HG02970 (cell line): Measurements from ENCODE around the gene MYMX.

Experiments
- ATAC-seq: cut with Tn5 transposase; IDR thresholded peaks from one replicate; pipeline ENCODE4 v1.9.1; 2021; ENCODE audit warnings: mild to moderate bottlenecking, moderate library complexity, moderate number of reproducible peaks; ENCODE audit not compliant: unreplicated experiment, low FRiP score

The MYMX gene

DNA sequence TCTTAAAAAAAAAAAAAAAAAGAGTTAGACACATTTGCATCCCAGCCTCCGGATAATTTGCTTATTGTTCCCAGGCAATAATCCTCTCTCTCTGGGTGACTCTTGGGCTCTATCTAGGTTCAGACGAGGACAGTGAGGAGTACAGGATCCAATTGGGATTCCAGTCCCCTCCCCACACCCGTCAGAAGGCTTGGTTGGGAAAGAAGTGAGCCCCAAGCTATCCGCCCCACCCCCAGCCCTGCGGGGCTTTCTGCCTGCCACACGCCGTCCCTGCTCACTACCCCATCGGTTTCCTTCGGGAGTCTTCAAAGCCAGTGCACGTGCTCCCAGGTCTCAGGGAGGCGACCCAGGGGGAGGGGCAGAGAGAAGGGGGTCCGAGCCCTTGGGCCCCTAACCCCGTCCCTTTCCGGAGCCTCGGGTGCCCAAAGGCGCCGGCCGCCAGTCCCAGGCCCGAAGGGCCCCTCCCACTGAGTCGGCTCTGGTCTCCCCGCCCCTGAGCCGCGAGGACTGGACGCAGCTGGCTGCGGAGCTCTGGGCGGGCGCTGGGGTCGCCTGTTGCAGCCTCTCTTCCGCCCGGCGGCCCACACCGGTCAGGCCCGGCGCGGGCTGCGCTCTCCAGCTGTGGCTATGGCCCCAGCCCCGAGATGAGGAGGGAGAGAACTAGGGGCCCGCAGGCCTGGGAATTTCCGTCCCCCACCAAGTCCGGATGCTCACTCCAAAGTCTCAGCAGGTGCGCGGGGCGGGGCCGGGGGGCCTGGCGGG, 2.5 kb downstream of the MYMX start:
- ATAC-seq, result peak; percentile 45

DNA sequence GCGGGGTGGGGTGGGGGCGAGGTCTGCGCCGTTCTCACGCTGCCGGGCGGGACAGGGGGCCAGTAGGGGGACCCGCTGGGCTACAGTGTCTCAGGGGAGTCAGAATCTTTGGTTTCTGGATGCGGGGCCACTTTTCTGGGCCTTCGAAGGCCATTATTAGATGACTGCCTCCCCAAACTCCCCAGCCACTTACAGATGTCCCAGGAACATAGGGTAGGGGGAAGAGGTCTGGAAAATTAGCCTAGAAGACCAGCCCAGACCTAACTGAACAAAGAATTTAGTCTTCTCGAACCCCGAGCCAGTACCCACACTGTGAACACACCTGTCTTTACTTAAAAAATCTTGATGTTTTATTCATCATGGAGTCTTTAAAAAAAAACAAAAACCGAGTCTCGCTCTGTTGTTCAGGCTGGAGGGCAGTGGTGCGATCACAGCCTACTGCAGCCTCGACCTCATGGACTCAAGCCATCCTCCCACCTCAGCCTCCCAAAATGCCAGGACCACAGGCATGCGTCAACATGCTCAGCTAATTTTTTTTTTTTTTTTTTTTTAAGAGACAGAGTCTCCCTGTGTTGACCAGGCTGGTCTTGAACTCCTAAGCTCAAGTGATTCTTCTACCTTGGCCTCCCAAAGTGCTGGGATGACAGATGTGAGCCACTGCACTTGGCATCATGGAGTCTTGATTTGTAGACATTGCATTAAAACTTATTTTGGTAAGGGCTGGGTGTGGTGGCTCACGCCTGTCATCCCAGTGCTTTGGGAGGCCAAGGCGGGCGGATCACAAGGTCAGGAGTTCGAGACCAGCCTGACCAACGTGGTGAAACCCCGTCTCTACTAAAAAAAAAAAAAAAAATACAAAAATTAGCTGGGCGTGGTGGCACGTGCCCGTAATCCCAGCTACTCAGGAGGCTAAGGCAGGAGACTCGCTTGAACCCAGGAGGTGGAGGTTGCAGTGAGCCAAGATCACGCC, 3.4 kb downstream of the MYMX start:
- ATAC-seq, result no peak

DNA sequence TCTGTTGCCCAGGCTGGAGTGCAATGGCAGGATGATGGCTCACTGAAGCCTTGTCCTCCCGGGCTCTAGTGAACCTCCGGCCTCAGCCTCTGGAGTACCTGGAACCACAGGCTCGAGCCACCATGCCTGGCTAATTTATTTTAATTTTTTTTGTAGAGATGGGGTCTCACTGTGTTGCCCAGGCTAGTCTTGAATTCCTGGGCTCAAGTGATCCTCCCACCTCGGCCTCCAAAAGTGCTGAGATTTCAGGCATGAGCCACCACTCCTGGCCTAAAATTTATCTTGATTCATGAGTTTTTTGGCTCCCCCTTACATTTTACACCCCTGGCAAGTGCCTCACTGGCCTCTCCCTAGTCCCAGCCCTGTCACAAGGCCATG, 4.2 kb downstream of the MYMX start:
- no peak for ATAC-seq

DNA sequence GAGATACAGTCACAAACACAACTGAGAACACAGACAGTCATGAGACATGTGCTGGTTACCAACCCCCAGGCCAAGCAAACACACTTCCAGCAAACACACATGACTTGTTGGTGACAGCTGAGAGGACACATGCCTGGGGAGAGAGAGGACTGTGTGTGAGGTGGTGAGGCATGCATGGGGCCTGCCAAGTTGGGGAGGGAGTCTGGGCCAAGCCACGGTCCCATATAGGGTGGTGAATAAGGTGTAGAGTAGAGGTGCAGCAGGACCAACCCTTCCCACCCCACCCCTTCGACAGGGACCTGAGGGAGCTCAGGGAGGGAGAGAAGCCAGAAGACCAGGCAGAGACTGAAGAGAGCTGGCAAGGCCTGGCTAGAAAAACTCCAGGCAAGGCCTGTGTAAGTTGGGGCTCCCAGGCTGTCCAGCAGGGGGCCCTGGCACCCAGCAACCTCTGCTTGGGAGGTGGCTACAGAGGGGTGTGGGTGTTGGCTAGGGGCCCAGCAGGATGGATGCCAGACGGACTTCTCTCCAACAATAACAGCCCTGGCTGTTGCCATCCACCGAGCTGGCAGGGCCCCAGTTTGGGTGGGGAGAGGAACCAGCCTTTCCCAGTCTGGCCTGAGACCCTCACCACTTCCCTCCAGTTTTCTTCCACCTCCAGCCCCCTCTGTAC, 4.7 kb downstream of the MYMX start:
- ATAC-seq, result no peak

DNA sequence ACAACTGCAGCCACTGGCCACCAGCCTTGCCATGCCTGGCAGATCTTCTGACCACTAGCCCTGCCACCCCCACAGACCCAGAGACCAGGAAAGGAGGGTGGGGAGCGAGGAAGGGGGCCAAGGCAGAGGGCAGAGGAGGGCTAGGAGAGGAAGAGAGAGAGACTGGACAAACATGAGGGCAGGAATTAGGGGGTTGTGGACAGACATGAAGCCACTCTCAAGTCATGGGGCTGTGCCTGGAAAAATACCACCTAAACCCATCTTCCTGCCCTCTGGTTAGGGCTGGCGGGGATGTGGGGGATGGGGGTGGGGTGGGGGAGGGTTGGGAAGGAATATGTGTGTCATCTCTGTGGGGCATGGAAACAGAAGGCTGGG, 5.2 kb downstream of the MYMX start:
- ATAC-seq, result no peak

DNA sequence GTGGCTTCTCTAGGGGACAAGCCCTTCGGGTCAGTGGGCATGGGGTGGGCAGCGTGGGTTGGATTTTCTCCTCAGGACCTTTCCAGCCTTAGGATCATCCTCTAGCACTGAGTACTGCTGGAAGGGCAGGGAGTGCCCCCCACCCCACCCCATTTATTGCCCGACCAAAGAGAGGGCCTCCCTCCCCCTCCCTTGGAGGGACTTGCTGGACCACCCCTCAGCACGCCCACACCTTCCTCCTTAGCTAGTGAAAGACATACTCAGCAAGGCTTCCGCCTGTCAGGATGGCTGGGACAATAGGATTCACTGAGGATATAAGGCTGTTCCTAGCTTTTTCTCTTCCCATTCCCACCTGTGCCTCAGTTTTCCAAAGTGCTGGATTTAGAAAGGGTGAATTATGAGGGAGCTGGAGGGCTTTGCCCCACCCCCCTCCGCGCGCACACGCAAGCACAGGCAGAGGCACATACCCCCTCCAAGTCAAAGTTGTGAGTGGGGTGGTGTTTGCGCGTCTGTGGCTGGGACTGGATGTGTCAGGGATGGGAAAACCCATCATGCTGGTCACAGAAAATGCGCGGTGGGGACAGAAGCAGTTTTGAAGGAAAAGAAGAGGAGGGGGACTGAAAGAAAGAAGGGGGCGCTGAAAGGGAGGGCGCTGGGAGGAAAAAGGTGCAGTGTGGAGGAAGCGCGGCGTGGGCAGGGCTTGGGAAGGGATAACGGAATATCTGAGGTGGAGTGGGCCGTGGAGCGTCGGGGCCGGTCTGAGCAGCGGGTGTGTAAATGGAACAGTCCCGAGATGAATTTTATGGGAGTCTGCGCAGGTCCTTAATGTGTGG, 6.0 kb downstream of the MYMX start:
- ATAC-seq, result no peak

DNA sequence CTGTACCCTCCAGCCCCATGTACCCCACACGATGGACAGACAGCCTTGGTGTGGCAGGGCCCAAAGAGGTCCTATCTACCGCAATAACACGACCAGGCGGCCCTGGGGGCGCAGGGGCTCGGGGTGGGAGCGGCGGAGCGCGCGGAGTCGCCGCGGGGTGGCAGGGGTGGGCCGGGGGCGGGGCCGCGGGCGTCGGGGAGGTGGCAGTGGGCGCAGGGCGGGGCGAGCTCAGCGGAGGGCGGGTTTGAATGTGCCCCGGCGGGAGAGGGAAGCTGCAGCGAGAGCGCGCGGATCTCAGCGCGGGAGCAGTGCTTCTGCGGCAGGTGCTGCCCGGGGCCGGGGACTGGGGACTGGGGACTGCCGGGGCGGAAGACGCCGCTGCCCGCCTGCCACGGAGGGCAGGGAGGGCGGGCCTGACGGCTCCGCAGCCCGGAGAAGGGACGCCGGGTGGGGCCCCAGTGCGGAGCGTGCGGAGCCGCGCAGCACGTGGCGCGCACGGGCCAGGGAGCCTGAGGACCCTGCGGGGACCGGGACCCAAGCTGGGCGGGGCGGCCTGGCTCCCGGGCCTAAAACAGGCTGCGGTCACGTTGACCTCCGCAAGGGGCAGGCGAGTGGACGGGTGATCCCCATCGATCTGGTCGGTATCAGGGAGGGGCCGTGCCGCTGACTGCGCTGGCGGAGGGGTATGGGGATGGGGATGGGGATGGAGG, 6.7 kb downstream of the MYMX start, which contains the start of gene SLC29A1:
Gene SLC29A1 (plus strand): TSS at position 277 of the 710 bp plus-strand sequence. CDS start 3,719 bp downstream, outside the sequence.
- ATAC-seq, result no peak

DNA sequence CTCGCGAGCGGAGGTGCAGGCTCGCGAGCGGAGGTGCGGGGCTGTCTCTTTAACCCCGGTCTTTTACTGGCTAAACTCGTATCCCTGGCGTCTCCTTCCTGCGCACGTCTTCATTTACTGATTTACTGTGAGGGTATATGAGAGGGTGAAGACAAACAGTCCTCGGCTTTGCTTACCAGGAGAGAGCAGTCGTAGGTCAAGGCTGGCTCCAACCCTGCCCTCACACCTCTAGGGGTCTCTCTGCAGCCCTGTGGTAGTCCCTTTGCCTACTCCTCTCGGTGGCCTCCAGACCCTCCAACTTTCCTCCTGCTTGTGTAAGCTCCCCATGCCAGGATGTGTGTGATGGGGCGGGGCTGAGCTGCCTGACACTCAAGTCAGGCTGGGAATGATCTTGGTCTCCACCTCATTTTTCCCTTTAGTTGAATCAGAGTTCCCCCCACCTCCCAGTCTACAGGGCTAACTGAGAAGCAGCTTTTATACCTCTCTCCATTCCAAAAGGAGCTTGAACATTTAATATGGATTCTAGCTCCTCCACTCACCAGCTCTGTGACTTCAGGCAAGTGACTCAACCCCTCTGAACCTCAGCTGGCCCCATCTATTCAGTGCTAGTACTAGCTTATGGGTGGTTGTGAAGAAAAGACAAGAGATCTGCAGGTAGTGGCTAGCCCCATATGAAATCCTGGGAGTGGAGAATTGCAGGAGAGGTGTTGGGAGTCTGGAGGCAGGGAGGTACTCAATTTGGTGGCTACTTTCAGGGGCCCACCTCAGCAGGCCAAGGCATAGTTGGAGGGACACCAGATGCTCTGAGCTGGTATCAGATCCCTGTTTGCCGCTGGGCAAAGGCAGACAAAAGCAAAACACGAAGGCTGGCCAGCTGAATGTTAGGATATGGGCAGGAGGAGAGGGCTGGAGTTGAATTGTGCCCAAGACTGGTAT, 7.6 kb downstream of the MYMX start:
- no peak for ATAC-seq

DNA sequence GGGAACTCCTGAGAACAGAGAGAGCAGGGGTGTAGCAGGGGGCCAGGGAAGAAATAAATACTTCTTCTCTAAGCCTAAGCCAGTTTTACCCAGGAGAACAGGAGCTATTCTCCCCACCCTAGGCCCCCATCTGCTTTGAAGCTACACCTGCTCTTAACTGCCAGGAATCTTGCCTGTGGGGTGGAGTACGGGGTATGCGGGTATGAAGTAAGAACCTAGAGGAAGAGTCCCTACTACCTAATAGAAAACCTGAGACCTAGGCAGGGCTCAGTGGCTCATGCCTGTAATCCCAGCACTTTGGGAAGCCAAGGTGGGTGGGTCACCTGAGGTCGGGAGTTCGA, 8.2 kb downstream of the MYMX start:
- ATAC-seq, result no peak

DNA sequence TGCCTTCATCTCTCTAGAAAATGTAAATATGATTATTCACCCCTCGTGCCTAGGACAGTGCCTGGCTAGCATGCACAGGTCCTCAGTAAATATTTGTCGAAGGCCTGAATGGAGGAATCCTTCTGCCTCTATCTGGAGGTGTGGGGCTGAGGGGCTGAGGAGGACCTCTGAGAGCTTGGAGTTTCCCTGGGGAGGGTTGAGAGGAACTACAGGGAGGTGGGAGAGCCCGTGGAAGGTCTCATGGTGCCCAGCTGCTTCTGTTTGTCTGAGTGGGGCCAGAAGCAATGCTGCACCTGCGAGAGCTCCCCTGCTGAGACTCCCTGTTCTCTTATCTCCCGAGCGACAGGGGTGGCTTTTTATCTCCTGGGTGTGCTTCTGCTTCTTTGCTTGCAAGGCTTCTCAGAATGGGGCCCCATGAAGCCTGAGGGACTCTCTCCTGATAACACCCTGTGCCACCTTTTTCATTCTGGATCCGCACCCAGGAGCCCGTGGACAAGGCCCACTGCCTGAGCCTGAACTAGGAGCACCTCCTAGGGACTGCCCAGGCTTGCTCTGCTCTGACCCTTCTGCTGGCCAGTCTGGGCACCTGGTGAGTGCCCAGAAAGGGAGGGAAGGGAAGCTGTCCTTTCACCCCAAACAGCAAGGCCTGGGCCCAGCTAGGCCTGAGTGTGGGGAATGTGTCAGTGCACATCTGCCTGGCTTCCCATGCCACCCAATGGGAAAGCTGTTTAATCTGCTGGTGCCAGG, 9.0 kb downstream of the MYMX start:
- no peak for ATAC-seq

DNA sequence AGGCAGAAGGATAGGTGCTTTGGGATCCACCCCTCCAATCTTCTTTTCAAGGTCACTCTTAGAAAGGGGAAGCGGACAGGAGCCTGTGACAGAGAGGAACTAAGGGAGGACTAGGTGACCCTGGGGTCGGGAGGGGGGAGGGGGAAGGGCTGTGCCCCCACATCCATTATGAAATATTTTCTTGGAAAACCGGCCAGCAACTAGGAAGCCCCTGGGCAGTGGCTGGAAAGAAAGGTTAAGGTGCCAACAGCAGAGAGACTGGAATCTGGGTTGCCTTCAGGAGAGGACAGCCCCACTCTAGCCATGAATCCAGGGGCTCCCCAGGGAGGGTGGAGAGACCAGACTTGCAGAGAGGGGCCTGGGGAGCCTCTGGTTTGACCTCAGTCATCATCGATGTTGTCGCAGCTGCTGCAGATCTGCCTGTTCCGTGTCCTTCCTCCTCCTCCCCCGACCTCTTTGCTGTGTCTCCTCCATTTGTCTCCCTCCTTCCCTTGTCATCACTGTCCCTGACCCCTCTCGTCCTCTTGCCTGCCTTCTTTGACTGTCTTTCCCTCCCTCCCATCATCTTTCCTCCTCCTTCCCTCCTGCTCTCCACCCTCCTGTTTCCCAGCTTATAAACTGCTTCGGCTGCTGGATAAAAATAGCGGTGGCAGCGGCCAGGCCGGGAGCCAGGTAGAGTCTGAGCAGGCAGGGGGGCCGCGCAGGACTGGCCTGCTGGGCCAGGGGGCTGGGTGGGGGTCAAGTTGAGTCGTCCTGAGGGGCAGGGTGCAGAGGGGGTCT, 9.8 kb downstream of the MYMX start:
- ATAC-seq, result no peak

DNA sequence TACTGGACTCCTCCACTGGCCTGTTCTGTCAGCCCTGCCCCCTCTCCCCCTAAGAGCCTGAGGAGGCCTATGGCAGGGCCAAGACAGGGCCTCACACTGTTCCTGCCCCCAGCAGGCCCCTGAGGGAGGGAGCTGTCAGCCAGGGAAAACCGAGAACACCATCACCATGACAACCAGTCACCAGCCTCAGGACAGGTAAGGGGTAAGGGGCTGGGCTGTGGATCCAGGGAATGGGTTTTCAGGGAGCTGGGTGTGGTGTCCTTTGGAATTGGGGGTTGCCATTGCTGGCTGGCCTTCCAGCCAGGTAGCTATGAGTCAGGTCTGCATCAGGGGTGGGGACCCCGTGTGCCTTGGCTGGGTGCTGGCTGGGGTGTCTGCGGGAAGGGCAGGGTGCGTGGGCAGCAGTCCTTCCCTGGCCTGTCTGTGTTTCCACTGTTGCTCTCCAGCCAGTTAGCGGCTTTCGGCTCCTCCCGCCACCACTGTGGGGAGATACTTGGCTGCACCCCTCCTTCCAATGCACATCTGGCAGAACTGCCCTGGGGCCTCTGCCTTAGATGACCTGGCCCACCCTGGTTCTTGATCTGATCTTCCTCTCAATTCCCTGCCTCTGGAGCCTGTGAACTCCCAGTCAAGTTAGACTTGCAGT, 10.5 kb downstream of the MYMX start:
- ATAC-seq, result no peak

DNA sequence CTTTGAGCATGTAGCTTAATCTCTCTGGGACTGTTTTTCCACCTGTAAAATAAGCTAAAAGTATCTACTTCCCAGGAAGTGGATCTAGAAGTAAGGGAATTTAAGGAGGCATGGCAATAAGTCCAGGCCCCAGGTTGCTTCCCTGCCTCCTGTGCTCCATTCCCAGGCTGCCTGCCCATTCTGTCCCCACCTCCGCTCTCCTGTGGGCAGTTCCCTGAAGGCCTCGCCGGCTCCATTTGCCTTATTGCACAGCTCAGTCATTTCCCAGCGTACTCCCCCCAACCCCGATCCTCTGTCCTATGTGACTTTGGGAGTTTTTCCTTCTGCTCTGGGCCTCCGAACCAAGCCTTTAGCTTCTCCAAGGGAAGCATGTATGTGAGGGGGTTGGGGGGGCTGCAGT, 11.3 kb downstream of the MYMX start:
- no peak for ATAC-seq

DNA sequence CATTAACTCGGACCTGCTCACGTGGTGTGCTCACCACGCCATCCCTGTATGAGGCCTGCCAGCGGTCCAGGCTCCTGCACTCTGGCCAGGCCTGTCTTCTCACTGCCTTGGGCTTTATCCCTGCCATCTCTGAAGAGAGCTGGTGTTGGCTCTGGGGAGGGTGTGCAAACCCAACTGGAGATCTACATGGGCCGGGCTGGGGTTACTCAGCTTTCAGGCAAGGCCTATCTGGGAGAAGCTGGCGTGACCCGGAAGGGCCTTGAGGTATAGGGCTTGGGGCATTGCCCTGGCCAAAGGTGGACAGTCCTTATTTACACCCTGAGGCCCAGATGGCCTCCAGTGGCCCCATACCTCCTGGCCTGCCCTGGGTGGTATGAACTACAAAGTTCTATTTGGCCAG, 11.7 kb downstream of the MYMX start:
- ATAC-seq, result no peak

DNA sequence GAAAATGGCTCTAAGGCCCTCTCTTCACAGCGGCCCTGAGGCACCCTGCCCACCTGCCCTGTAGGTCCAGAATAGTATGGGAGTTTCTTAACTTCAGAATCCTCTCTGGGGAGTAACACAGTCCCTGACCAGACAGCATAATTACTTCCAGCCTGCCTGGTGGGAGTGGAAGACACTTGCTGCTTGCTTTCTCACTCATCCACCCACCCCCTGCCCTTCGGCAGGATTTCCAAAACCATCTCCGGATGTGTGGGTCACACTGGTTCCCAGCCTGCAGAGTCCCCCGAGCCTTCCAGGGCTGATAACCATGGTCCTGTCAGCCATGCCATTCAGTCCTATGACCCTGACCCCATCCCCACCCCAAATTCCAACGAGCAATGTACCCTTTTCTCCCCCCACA, 12.1 kb downstream of the MYMX start:
- ATAC-seq, result no peak

DNA sequence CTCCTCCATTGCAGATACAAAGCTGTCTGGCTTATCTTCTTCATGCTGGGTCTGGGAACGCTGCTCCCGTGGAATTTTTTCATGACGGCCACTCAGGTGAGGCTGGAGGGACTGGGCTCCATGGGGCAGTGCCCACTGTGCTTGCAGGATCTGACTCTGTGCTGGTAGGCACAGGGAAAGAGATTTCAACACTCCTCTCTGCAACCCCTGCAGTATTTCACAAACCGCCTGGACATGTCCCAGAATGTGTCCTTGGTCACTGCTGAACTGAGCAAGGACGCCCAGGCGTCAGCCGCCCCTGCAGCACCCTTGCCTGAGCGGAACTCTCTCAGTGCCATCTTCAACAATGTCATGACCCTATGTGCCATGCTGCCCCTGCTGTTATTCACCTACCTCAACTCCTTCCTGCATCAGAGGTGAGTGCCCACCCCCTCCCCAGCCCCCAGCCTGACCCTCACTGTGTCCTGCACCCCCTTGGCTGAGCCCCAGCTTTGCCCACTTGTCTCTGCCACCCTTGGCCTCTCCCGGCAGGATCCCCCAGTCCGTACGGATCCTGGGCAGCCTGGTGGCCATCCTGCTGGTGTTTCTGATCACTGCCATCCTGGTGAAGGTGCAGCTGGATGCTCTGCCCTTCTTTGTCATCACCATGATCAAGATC, 12.8 kb downstream of the MYMX start:
- ATAC-seq, result no peak
